Caco-2 (cell line): ENCODE data around the gene SOS1. TPM values are rescaled to one million over a fixed set of nuclear protein-coding genes. Genes with fewer than 3 reads are reported as not detected.

Source experiments
- BruUV-seq: library from RNA; stranded (reverse); fragments of 400-500 nt; replicated peaks from 2 replicates; lab custom pipeline; 2021; lab: Mats Ljungman, UMichigan
- CTCF ChIA-PET: fragments of 300-600 bp; sonication (Branson Sonifier 250); formaldehyde crosslinking; loops from one replicate; lab custom pipeline; 2022; ENCODE audit warnings: antibody characterized with exemption; lab: Charles Lee
- POLR2A ChIA-PET: fragments of 300-600 bp; sonication (Branson Sonifier 250); formaldehyde crosslinking; loops from one replicate; lab custom pipeline; 2022; ENCODE audit warnings: antibody characterized with exemption; lab: Charles Lee
- DNase-seq, 2 experiments: peaks; one replicate each; pipeline versions ENCODE4 v3.0.0 to v3.0.0-alpha.2; 2020 to 2022
- H3K27me3 ChIP-seq: replicated peaks from 2 replicates; pipeline ENCODE4 v1.6.0; 2011; ENCODE audit warnings: low read length; ENCODE audit not compliant: control insufficient read depth, insufficient read depth
- H3K36me3 ChIP-seq: 2 replicates; pipeline ENCODE4 v1.5.1; 2011; ENCODE audit warnings: low read length; ENCODE audit not compliant: control insufficient read depth, insufficient read depth
- H3K4me1 ChIP-seq: fragments of 250-450 bp; sonication (Bioruptor Pico); 2 replicates; pipeline ENCODE4 v1.5.1; 2020; ENCODE audit warnings: mild to moderate bottlenecking
- H3K4me3 ChIP-seq: 2 replicates; pipeline ENCODE4 v1.5.1; 2011; ENCODE audit warnings: low read depth, mild to moderate bottlenecking, control low read depth, low read length
- H3K9me3 ChIP-seq: fragments of 250-450 bp; sonication (Bioruptor Pico); 2 replicates; pipeline ENCODE4 v1.5.1; 2020; ENCODE audit warnings: mild to moderate bottlenecking, moderate library complexity
- H3K27ac Mint-ChIP-seq: one replicate; pipeline ENCODE4 v1.8.0; 2022; ENCODE audit warnings: mixed read lengths; ENCODE audit not compliant: unreplicated experiment
- H3K27me3 Mint-ChIP-seq: one replicate; pipeline ENCODE4 v1.8.0; 2022; ENCODE audit warnings: mixed read lengths; ENCODE audit not compliant: insufficient read depth, unreplicated experiment
- H3K36me3 Mint-ChIP-seq: one replicate; pipeline ENCODE4 v1.8.0; 2022; ENCODE audit warnings: mild to moderate bottlenecking, mixed read lengths; ENCODE audit not compliant: insufficient read depth, unreplicated experiment
- H3K4me1 Mint-ChIP-seq: one replicate; pipeline ENCODE4 v1.8.0; 2022; ENCODE audit warnings: low read depth, mixed read lengths; ENCODE audit not compliant: unreplicated experiment
- H3K4me3 Mint-ChIP-seq: one replicate; pipeline ENCODE4 v1.8.0; 2022; ENCODE audit warnings: mild to moderate bottlenecking, moderate library complexity, mixed read lengths; ENCODE audit not compliant: unreplicated experiment
- H3K9me3 Mint-ChIP-seq: one replicate; pipeline ENCODE4 v1.8.0; 2022; ENCODE audit warnings: mixed read lengths; ENCODE audit not compliant: unreplicated experiment
- intact Hi-C: fragments of 100-400 bp; cut with micrococcal nuclease; formaldehyde crosslinking; loops from one replicate; pipeline ENCODE4 v1.10.0; 2022; ENCODE audit not compliant: unreplicated experiment
- total RNA-seq: library from RNA; stranded (reverse); gene quantifications from 2 replicates; pipeline ENCODE4 v1.2.3, GENCODE V29; 2022
- TF ChIP-seq, protein P1 (sequence below), 2 experiments: fragments of 200-600 bp in 1 of 2; IDR thresholded peaks; 1 replicate in 1 of 2; 2 replicates in 1 of 2; pipeline versions ENCODE4 v1.5.1 to v1.8.0; 2011 to 2022; ENCODE audit warnings: antibody characterized with exemption in 1 of 2, control low read depth in 1 of 2, inconsistent platforms in 1 of 2, low read depth in 1 of 2, low read length in 1 of 2, mild to moderate bottlenecking in 1 of 2, moderate library complexity in 1 of 2; ENCODE audit not compliant: insufficient read depth in 1 of 2, severe bottlenecking in 1 of 2, unreplicated experiment in 1 of 2

The SOS1 gene
- total RNA-seq, 1 experiment from 2014 or later = 49.7 TPM

DNA sequence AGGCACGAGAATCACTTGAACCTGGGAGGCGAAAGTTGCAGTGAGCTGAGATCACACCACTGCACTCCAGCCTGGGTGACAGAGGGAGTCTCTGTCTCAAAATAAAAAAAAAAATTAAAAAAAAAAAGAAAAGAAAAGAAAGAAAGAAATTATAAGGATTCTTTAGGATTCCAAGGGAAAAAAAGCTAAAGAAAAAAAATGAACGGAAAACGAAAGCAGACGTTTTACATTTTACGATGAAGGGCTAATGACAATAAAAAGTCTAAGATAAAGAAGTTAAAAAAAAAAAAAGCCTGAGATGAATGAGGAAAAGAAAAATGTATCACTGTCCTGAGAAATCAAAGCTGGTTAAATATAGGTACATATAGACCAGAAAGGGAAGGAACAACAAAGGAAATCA is 58.5 kb downstream of the SOS1 start:
- POLR2A ChIA-PET = interaction anchor here (0.7 kb wide), 1 partner anchor 59 kb away, joined by 4 read pairs; no protein-coding TSS in a partner anchor
- CTCF ChIA-PET = interaction anchor here (0.6 to 2.2 kb wide), 2 partner anchors 166 to 916 kb away, joined by 3 to 8 read pairs; no protein-coding TSS in a partner anchor
- Histone ChIP-seq H3K27me3 (no peaks in the 10 kb centered on the region), H3K4me1 (no peaks in the 10 kb centered on the region), H3K36me3 (no peaks in the 10 kb centered on the region; the same call in 1 of the 2 replicates), H3K9me3 (no peaks in the 10 kb centered on the region), H3K4me3 (no peak overlapping the region)
- no peaks in the 10 kb centered on the region for H3K27me3 Mint-ChIP-seq
- TF ChIP-seq, protein P1, sequence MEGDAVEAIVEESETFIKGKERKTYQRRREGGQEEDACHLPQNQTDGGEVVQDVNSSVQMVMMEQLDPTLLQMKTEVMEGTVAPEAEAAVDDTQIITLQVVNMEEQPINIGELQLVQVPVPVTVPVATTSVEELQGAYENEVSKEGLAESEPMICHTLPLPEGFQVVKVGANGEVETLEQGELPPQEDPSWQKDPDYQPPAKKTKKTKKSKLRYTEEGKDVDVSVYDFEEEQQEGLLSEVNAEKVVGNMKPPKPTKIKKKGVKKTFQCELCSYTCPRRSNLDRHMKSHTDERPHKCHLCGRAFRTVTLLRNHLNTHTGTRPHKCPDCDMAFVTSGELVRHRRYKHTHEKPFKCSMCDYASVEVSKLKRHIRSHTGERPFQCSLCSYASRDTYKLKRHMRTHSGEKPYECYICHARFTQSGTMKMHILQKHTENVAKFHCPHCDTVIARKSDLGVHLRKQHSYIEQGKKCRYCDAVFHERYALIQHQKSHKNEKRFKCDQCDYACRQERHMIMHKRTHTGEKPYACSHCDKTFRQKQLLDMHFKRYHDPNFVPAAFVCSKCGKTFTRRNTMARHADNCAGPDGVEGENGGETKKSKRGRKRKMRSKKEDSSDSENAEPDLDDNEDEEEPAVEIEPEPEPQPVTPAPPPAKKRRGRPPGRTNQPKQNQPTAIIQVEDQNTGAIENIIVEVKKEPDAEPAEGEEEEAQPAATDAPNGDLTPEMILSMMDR (IDR thresholded peaks at IDR 0.05; ENCODE audit: insufficient read depth in 1 of 2, low read depth in 1 of 2, low read length in 1 of 2, severe bottlenecking in 1 of 2, unreplicated experiment in 1 of 2) = no peak
- DNase-seq = no peak
- H3K4me3 Mint-ChIP-seq = no peak overlapping the region
- no peaks in the 10 kb centered on the region for H3K9me3 Mint-ChIP-seq
- BruUV-seq = no TSS peak
- H3K4me1 Mint-ChIP-seq = peaks cover 6% of the 10 kb centered on the region
- no peak overlapping the region for H3K27ac Mint-ChIP-seq
- H3K36me3 Mint-ChIP-seq = peaks cover 14% of the 10 kb centered on the region
- intact Hi-C loops = no loop called here

DNA sequence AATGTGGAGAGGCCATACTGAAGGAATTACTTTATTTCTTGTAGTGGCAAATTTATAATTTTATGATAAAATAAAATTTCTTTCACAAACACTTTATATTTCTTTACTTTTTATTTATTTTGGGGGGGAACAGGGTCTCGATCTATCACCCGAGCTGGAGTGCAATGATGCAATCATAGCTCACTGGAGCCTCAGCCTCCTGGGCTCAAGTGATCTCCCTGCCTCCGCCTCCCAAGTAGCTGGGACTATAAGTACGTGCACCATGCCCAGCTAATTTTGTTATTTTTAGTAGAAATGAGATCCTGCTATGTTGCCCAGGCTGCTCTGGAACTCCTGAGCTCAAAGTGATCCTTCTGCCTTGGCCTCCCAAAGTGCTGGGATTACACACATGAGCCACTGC is 59.6 kb downstream of the SOS1 start:
- CTCF ChIA-PET = interaction anchor here (0.7 to 2.2 kb wide), 2 partner anchors 162 to 167 kb away, joined by 3 to 8 read pairs; no protein-coding TSS in a partner anchor
- no peak overlapping the region for H3K27ac Mint-ChIP-seq
- intact Hi-C loops = no loop called here

DNA sequence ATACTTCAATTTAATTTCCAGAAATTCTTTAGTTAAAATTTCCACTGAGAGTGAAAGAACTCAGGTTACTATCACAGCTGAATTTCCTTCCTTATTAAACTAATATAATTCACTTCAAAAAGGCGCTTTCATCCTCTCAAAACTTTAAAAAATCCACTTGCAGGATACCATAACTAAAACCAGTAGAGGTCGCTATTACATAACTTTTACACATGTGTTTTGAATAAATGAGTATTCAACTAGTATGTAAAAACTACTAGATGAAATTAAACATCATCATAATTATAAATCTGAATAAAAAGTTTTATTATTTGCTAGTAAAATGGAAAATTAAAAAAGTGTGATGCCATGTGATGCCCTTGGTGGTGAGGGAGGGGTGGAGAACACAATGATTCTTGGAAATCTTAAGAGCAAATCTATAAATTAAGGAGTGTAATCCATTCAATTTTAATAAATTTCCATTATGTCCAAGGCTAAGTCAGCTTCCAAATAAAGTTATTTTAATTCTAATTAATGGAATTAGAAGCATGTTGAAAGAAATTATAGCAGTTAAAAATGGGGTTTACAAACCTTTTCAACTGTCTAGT is 61.4 kb downstream of the SOS1 start:
- Histone ChIP-seq H3K36me3 (no peaks in the 10 kb centered on the region), H3K27me3 (no peaks in the 10 kb centered on the region), H3K4me3 (no peak overlapping the region), H3K4me1 (no peaks in the 10 kb centered on the region), H3K9me3 (no peaks in the 10 kb centered on the region)
- Mint-ChIP-seq H3K4me3 (no peak overlapping the region), H3K36me3 (peaks cover 21% of the 10 kb centered on the region), H3K27ac (no peak overlapping the region), H3K9me3 (no peaks in the 10 kb centered on the region), H3K4me1 (peaks cover 6% of the 10 kb centered on the region), H3K27me3 (no peaks in the 10 kb centered on the region)
- peak in 1 of 2 experiments; percentile 36 for DNase-seq
- ChIA-PET POLR2A (no interaction called here), CTCF (interaction anchor here (2.4 kb wide), 1 partner anchor 168 kb away, joined by 11 read pairs; no protein-coding TSS in a partner anchor)
- intact Hi-C loops = loop anchor here (1.0 to 2.0 kb wide), 3 partner anchors 59 to 169 kb away; no protein-coding TSS in a partner anchor
- TF ChIP-seq, protein P1 (IDR thresholded peaks at IDR 0.05; ENCODE audit: insufficient read depth in 1 of 2, low read depth in 1 of 2, low read length in 1 of 2, severe bottlenecking in 1 of 2, unreplicated experiment in 1 of 2) = peak; percentile 52 to 53
- BruUV-seq = no TSS peak

More for the DNA sequence above, 59.6 kb downstream of the SOS1 start:
- DNase-seq = no peak
- no peaks in the 10 kb centered on the region for H3K4me1 ChIP-seq
- H3K36me3 ChIP-seq = no peaks in the 10 kb centered on the region; the same call in 1 of the 2 replicates
- H3K4me3 ChIP-seq = no peak overlapping the region
- Mint-ChIP-seq H3K4me1 (peaks cover 6% of the 10 kb centered on the region), H3K4me3 (no peak overlapping the region), H3K36me3 (peaks cover 14% of the 10 kb centered on the region), H3K9me3 (no peaks in the 10 kb centered on the region), H3K27me3 (no peaks in the 10 kb centered on the region)
- TF ChIP-seq, protein P1 (IDR thresholded peaks at IDR 0.05; ENCODE audit: insufficient read depth in 1 of 2, low read depth in 1 of 2, low read length in 1 of 2, severe bottlenecking in 1 of 2, unreplicated experiment in 1 of 2) = no peak
- no peaks in the 10 kb centered on the region for H3K9me3 ChIP-seq
- no TSS peak for BruUV-seq
- no peaks in the 10 kb centered on the region for H3K27me3 ChIP-seq
- POLR2A ChIA-PET = no interaction called here
